ENCODE measurements around the gene ENAH. TPM values are rescaled to one million over a fixed set of nuclear protein-coding genes. Genes with fewer than 3 reads are reported as not detected.

ENAH gene
- total RNA-seq, 1 donor from 2014 or later = 8.9 TPM

- DNase-seq (ENCODE audit: low read depth in 2 of 2) = no peak
Measured at GRCh38 chr1:225460021-225460736, 192.7 kb downstream of the ENAH start.

GRCh38 chr1:225458222-225458631 lies 194.7 kb downstream of the ENAH start:
- no peak for DNase-seq (ENCODE audit: low read depth in 2 of 2)

DNA sequence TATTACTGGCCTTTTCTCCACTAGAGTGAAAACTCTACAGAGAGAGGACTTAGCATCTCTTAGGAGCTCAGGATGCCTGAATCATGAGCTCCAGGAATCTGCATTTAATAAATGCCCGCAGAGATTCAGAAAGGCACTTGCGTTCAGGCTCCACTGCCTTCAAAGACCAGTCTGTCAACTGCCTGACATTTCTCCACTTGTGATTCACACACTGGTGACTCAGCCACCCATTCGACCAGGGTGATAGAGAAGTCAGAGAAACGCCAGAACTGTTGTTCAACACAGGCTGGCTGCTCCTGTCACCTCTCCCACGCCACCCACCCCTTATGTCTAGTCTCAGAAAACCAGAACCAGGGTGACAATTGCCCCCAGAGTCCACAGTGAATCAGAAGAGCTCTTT lies 198.2 kb downstream of the ENAH start:
- DNase-seq (ENCODE audit: low read depth in 2 of 2) = peak; percentile 50 to 88

- DNase-seq (ENCODE audit: low read depth in 2 of 2) = peak; percentile 29 to 40
Measured at GRCh38 chr1:225453797-225454648, 198.9 kb downstream of the ENAH start.

DNA sequence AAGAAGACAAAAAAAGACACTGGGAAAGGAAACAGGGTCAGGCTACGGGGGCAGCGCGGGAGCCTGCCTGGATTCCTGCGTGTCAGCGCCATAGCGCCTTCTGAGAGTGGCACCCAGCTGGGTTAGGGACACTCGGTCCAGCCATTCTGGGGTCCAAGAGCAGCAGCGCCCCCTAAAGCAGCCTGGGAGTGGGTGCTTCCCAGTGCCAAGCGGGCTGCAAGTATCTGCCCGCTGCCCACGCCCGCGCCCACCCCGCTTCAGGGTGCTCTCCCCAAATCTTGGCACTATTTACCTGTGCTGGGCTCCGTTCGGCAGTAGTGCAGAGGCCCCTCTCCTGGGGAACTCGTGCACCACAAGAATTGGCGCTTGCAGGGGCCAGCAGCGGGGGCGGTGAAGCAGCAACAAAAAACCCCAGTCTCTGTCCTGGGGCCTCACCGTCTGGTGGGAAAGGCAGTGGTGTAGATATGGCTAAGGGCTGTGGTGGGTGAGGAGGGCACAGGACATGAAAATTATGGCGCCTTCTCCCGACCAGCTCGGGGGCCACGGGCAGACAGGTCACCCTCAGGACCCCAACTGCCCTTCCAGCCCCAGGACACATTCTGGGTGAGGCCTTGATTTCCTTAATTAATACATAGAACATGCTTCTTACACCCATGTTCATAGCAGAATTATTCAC lies 200.9 kb downstream of the ENAH start:
- DNase-seq (ENCODE audit: low read depth in 2 of 2) = no peak

DNA sequence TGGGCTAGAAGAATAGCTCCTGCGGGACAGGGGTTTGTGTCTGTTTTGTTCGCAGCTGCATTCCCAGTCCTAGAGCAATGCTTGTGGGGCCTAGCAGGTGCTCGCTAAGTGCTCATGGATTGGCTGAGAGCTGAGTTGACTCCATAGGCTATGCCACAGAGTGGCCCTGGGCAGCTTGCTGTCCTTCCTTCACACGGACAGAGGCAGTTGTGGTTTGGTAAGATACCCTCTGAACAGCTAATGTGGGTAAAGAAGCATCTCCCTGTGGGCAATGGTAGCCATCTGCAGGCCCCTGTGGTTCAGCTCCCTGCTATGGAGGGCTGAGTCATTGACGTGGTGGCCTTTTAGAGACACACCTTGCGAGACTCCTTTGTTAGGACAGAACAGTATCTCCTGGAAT lies 201.6 kb downstream of the ENAH start:
- no peak for DNase-seq (ENCODE audit: low read depth in 2 of 2)

GRCh38 chr1:225450491-225451191 lies 202.3 kb downstream of the ENAH start:
- DNase-seq (ENCODE audit: low read depth in 2 of 2) = peak; percentile 32 to 67

- DNase-seq (ENCODE audit: low read depth in 2 of 2) = no peak
Measured at GRCh38 chr1:225449774-225450173, 203.1 kb downstream of the ENAH start.

DNA sequence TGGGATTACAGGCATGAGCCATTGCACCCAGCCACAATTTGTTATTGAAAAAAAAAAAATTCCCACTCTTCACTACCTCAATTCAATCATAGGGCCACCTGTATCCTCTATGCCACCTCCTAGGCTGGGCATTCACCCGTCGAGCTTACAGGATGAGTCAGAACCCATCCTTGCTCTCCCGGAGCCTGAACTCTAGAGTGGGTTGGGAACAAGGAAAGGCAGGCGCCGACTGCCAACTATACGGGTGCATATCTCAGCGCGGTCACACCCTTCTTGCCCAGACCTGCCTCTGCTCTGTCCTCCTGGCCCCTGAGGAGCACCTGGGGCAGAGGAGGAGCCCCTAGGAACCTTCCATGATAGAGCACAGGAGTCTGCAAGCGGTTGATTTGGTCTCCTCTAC lies 203.7 kb downstream of the ENAH start:
- no peak for DNase-seq (ENCODE audit: low read depth in 2 of 2)

DNA sequence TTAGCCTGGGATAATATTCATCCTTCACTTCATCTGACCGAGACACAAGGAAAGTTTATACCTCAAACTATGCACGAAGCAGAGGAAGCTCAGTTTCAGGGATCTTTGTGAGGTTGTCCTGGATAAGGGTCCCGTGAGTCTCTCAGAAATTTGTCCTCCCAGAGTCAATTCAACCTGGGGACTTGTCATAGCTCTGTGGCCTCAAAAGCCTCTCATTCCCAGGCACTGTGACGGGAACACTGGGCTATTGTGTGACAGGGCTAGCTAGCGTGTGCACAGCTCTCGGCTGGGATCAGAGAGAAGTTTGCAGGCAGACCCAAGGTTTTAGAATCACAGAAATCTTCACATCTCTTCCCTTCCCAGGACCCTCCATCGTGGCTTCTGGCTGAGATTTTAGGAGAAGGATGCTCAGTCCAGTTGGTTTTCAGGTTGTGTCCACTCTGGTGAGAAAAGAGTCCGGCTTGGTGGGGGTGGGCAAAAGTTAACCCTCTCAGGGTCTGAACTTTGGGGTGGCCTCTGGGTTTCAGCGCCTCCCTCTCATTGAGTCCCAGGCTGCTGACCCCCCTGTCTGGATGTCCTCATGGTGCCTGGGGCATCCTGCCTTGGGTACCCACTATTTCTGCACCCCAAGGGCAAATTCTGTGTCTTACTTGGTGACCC lies 204.6 kb downstream of the ENAH start:
- no peak for DNase-seq (ENCODE audit: low read depth in 2 of 2)

GRCh38 chr1:225447650-225448089 lies 205.3 kb downstream of the ENAH start:
- DNase-seq (ENCODE audit: low read depth in 2 of 2) = no peak

GRCh38 chr1:225446981-225447615 lies 205.8 kb downstream of the ENAH start:
- no peak for DNase-seq (ENCODE audit: low read depth in 2 of 2)

GRCh38 chr1:225446595-225446960 lies 206.3 kb downstream of the ENAH start:
- peak in 1 of 2 donors; percentile 36 for DNase-seq (ENCODE audit: low read depth in 2 of 2)

DNA sequence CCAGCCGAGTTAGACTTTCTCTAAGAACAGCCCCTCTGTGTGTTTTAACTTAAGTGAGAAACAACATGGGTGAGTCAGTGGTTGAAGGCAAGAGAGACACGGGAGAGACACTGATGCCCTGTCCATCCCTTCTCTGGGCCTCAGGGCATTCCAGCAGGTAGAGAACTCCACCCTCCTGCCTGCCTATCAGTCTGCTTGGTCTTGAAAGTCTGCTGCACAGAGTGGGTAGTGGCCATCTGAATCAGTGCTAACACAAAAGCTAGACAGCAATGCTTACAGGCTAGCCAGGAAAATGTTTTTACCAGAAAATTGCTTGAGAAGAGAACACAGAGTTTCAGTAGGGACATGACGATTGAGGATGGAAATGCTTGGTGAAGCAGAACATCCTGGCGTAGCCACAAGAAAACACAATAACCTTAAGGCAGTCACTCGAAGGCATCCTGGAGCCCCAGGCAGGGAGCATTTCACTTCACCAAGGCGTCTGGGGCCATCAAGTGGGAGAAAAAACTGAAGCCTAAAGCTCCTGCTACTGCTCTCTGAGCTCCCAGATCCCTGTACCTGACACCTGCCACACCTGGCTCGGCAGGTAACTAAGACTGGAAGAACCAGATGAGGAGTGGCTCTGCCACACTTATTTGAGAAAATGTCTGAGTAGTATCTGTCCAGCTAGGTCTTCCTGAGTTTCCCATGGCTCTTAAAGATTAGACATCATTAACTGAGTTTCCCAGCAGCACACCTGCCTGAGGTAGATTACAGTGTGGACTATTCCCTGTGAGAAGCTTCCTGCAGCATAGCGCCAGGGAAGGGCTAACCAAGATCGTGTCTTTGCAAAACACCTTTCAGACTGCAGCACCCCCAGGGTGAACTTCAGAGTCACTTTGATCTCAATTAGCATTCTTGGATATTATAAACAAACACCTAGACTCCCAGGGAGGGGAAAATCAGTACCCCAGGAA lies 207.0 kb downstream of the ENAH start:
- peak; percentile 42 to 55 for DNase-seq (ENCODE audit: low read depth in 2 of 2)

- no peak for DNase-seq (ENCODE audit: low read depth in 2 of 2)
Measured at GRCh38 chr1:225442123-225442505, 210.8 kb downstream of the ENAH start.

- DNase-seq (ENCODE audit: low read depth in 2 of 2) = peak in 1 of 2 donors; percentile 39
Measured at GRCh38 chr1:225441314-225442122, 211.4 kb downstream of the ENAH start.

GRCh38 chr1:225440380-225441221 lies 212.3 kb downstream of the ENAH start:
- DNase-seq (ENCODE audit: low read depth in 2 of 2) = no peak
